ENCODE data around the gene ETV6.

ETV6 gene

GRCh38 chr12:11916771-11917170 is 267.3 kb downstream of the ETV6 start:
- no peak overlapping the region for H3K27ac ChIP-seq (ENCODE audit: low read length)
- no peaks in the 10 kb centered on the region for H3K36me3 ChIP-seq (ENCODE audit: control insufficient read depth, low read depth, low read length)
- no peaks in the 10 kb centered on the region for H3K27me3 ChIP-seq (ENCODE audit: control insufficient read depth, insufficient read depth, low read length)
- H3K4me1 ChIP-seq (ENCODE audit: control insufficient read depth, low read depth, low read length): no peaks in the 10 kb centered on the region
- no peak overlapping the region for H3K9ac ChIP-seq (ENCODE audit: low read length)
- no peaks in the 10 kb centered on the region for H3K9me3 ChIP-seq (ENCODE audit: control insufficient read depth, low read depth, low read length)
- H3K4me3 ChIP-seq (ENCODE audit: low read length): no peak overlapping the region

GRCh38 chr12:11917501-11917900 is 268.0 kb downstream of the ETV6 start:
- no peaks in the 10 kb centered on the region for H3K9me3 ChIP-seq (ENCODE audit: control insufficient read depth, low read depth, low read length)
- no peak overlapping the region for H3K9ac ChIP-seq (ENCODE audit: low read length)
- H3K4me1 ChIP-seq (ENCODE audit: control insufficient read depth, low read depth, low read length): no peaks in the 10 kb centered on the region
- no peaks in the 10 kb centered on the region for H3K27me3 ChIP-seq (ENCODE audit: control insufficient read depth, insufficient read depth, low read length)
- no peaks in the 10 kb centered on the region for H3K36me3 ChIP-seq (ENCODE audit: control insufficient read depth, low read depth, low read length)
- no peak overlapping the region for H3K27ac ChIP-seq (ENCODE audit: low read length)
- H3K4me3 ChIP-seq (ENCODE audit: low read length): no peak overlapping the region

- Histone ChIP-seq H3K36me3 (ENCODE audit: control insufficient read depth, low read depth, low read length) (no peaks in the 10 kb centered on the region), H3K9me3 (ENCODE audit: control insufficient read depth, low read depth, low read length) (no peaks in the 10 kb centered on the region), H3K27ac (ENCODE audit: low read length) (no peak overlapping the region), H3K4me1 (ENCODE audit: control insufficient read depth, low read depth, low read length) (no peaks in the 10 kb centered on the region), H3K4me3 (ENCODE audit: low read length) (no peak overlapping the region), H3K27me3 (ENCODE audit: control insufficient read depth, insufficient read depth, low read length) (no peaks in the 10 kb centered on the region), H3K9ac (ENCODE audit: low read length) (no peak overlapping the region)
Measured at GRCh38 chr12:11920231-11920630, 270.8 kb downstream of the ETV6 start.

GRCh38 chr12:11922361-11922760 is 272.9 kb downstream of the ETV6 start:
- Histone ChIP-seq H3K36me3 (ENCODE audit: control insufficient read depth, low read depth, low read length) (no peaks in the 10 kb centered on the region), H3K27me3 (ENCODE audit: control insufficient read depth, insufficient read depth, low read length) (no peaks in the 10 kb centered on the region)

GRCh38 chr12:11923067-11923466 is 273.6 kb downstream of the ETV6 start:
- Histone ChIP-seq H3K9me3 (ENCODE audit: control insufficient read depth, low read depth, low read length) (no peaks in the 10 kb centered on the region), H3K9ac (ENCODE audit: low read length) (no peak overlapping the region), H3K4me3 (ENCODE audit: low read length) (no peak overlapping the region), H3K36me3 (ENCODE audit: control insufficient read depth, low read depth, low read length) (no peaks in the 10 kb centered on the region), H3K4me1 (ENCODE audit: control insufficient read depth, low read depth, low read length) (no peaks in the 10 kb centered on the region), H3K27ac (ENCODE audit: low read length) (no peak overlapping the region), H3K27me3 (ENCODE audit: control insufficient read depth, insufficient read depth, low read length) (no peaks in the 10 kb centered on the region)

More at GRCh38 chr12:11922361-11922760, 272.9 kb downstream of the ETV6 start:
- H3K4me1 ChIP-seq (ENCODE audit: control insufficient read depth, low read depth, low read length): no peaks in the 10 kb centered on the region
- H3K27ac ChIP-seq (ENCODE audit: low read length): no peak overlapping the region
- no peak overlapping the region for H3K9ac ChIP-seq (ENCODE audit: low read length)
- no peaks in the 10 kb centered on the region for H3K9me3 ChIP-seq (ENCODE audit: control insufficient read depth, low read depth, low read length)
- no peak overlapping the region for H3K4me3 ChIP-seq (ENCODE audit: low read length)

GRCh38 chr12:11927286-11927935 is 277.9 kb downstream of the ETV6 start:
- Histone ChIP-seq H3K9ac (ENCODE audit: low read length) (no peak overlapping the region), H3K4me3 (ENCODE audit: low read length) (no peak overlapping the region), H3K36me3 (ENCODE audit: control insufficient read depth, low read depth, low read length) (no peaks in the 10 kb centered on the region), H3K4me1 (ENCODE audit: control insufficient read depth, low read depth, low read length) (no peaks in the 10 kb centered on the region), H3K9me3 (ENCODE audit: control insufficient read depth, low read depth, low read length) (no peaks in the 10 kb centered on the region), H3K27me3 (ENCODE audit: control insufficient read depth, insufficient read depth, low read length) (no peaks in the 10 kb centered on the region), H3K27ac (ENCODE audit: low read length) (no peak overlapping the region)

GRCh38 chr12:11929714-11930113 is 280.2 kb downstream of the ETV6 start:
- Histone ChIP-seq H3K4me3 (ENCODE audit: low read length) (no peak overlapping the region), H3K9me3 (ENCODE audit: control insufficient read depth, low read depth, low read length) (no peaks in the 10 kb centered on the region), H3K36me3 (ENCODE audit: control insufficient read depth, low read depth, low read length) (no peaks in the 10 kb centered on the region), H3K4me1 (ENCODE audit: control insufficient read depth, low read depth, low read length) (no peaks in the 10 kb centered on the region), H3K27ac (ENCODE audit: low read length) (no peak overlapping the region), H3K27me3 (ENCODE audit: control insufficient read depth, insufficient read depth, low read length) (no peaks in the 10 kb centered on the region), H3K9ac (ENCODE audit: low read length) (no peak overlapping the region)

GRCh38 chr12:11939223-11939622 is 289.7 kb downstream of the ETV6 start:
- Histone ChIP-seq H3K9ac (ENCODE audit: low read length) (no peak overlapping the region), H3K4me1 (ENCODE audit: control insufficient read depth, low read depth, low read length) (no peaks in the 10 kb centered on the region), H3K4me3 (ENCODE audit: low read length) (no peak overlapping the region), H3K27ac (ENCODE audit: low read length) (no peak overlapping the region), H3K9me3 (ENCODE audit: control insufficient read depth, low read depth, low read length) (no peaks in the 10 kb centered on the region), H3K36me3 (ENCODE audit: control insufficient read depth, low read depth, low read length) (no peaks in the 10 kb centered on the region), H3K27me3 (ENCODE audit: control insufficient read depth, insufficient read depth, low read length) (no peaks in the 10 kb centered on the region)

- no peaks in the 10 kb centered on the region for H3K27me3 ChIP-seq (ENCODE audit: control insufficient read depth, insufficient read depth, low read length)
- no peaks in the 10 kb centered on the region for H3K36me3 ChIP-seq (ENCODE audit: control insufficient read depth, low read depth, low read length)
- H3K9me3 ChIP-seq (ENCODE audit: control insufficient read depth, low read depth, low read length): no peaks in the 10 kb centered on the region
- no peak overlapping the region for H3K27ac ChIP-seq (ENCODE audit: low read length)
- no peak overlapping the region for H3K4me3 ChIP-seq (ENCODE audit: low read length)
- H3K9ac ChIP-seq (ENCODE audit: low read length): no peak overlapping the region
- no peaks in the 10 kb centered on the region for H3K4me1 ChIP-seq (ENCODE audit: control insufficient read depth, low read depth, low read length)
Measured at GRCh38 chr12:11941606-11942337, 292.3 kb downstream of the ETV6 start.

- Histone ChIP-seq H3K9me3 (ENCODE audit: control insufficient read depth, low read depth, low read length) (no peaks in the 10 kb centered on the region), H3K9ac (ENCODE audit: low read length) (no peak overlapping the region), H3K27me3 (ENCODE audit: control insufficient read depth, insufficient read depth, low read length) (no peaks in the 10 kb centered on the region), H3K27ac (ENCODE audit: low read length) (no peak overlapping the region), H3K36me3 (ENCODE audit: control insufficient read depth, low read depth, low read length) (no peaks in the 10 kb centered on the region), H3K4me3 (ENCODE audit: low read length) (no peak overlapping the region), H3K4me1 (ENCODE audit: control insufficient read depth, low read depth, low read length) (no peaks in the 10 kb centered on the region)
Measured at GRCh38 chr12:11943919-11944700, 294.6 kb downstream of the ETV6 start.
